Prostate gland (tissue), 2 donors: ENCODE measurements around the gene PHF3.

Source experiments
- POLR2A ChIP-seq: fragments of 450-650 bp; IDR thresholded peaks from one replicate; pipeline ENCODE4 v1.6.1; 2016; ENCODE audit warnings: antibody characterized with exemption, mild to moderate bottlenecking
- TF ChIP-seq, protein P1 (sequence below), 4 experiments: fragments of 200-600 bp in 2 of 4; fragments of 450-650 bp in 2 of 4; sonication (generic) in 2 of 4; IDR thresholded peaks; 1 replicate in 3 of 4; 2 replicates in 1 of 4; pipeline ENCODE4 v1.5.1; 2016 to 2019; ENCODE audit warnings: antibody characterized with exemption in 4 of 4, mild to moderate bottlenecking in 2 of 4, moderate library complexity in 2 of 4

GRCh38 chr6:63744810-63745209 lies 109.2 kb downstream of the PHF3 start:
- TF ChIP-seq, protein P1, sequence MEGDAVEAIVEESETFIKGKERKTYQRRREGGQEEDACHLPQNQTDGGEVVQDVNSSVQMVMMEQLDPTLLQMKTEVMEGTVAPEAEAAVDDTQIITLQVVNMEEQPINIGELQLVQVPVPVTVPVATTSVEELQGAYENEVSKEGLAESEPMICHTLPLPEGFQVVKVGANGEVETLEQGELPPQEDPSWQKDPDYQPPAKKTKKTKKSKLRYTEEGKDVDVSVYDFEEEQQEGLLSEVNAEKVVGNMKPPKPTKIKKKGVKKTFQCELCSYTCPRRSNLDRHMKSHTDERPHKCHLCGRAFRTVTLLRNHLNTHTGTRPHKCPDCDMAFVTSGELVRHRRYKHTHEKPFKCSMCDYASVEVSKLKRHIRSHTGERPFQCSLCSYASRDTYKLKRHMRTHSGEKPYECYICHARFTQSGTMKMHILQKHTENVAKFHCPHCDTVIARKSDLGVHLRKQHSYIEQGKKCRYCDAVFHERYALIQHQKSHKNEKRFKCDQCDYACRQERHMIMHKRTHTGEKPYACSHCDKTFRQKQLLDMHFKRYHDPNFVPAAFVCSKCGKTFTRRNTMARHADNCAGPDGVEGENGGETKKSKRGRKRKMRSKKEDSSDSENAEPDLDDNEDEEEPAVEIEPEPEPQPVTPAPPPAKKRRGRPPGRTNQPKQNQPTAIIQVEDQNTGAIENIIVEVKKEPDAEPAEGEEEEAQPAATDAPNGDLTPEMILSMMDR (IDR thresholded peaks at IDR 0.05), result no peak
- no peak for TF ChIP-seq POLR2A
